Activated naive CD8-positive, alpha-beta T cell (primary cell): ENCODE measurements around the gene MDP1.

Experiments
- H3K27ac Mint-ChIP-seq: one replicate; pipeline ENCODE4 v1.8.0; 2021; ENCODE audit warnings: mixed read lengths
- H3K27me3 Mint-ChIP-seq: one replicate; pipeline ENCODE4 v1.8.0; 2021; ENCODE audit warnings: mixed read lengths
- H3K36me3 Mint-ChIP-seq: one replicate; pipeline ENCODE4 v1.8.0; 2021; ENCODE audit warnings: mixed read lengths
- H3K4me1 Mint-ChIP-seq: one replicate; pipeline ENCODE4 v1.8.0; 2021; ENCODE audit warnings: low read depth, mixed read lengths
- H3K4me3 Mint-ChIP-seq: one replicate; pipeline ENCODE4 v1.8.0; 2021; ENCODE audit warnings: mild to moderate bottlenecking, mixed read lengths
- H3K9me3 Mint-ChIP-seq: one replicate; pipeline ENCODE4 v1.8.0; 2021; ENCODE audit warnings: low read depth, mixed read lengths

The MDP1 gene

GRCh38 chr14:24177041-24177825, 38.6 kb downstream of the MDP1 start:
- Mint-ChIP-seq H3K27ac (peak overlapping the region; percentile 37), H3K27me3 (no peaks in the 10 kb centered on the region), H3K4me1 (peaks cover 10% of the 10 kb centered on the region), H3K9me3 (no peaks in the 10 kb centered on the region), H3K4me3 (no peak overlapping the region), H3K36me3 (no peaks in the 10 kb centered on the region)

- H3K36me3 Mint-ChIP-seq: no peaks in the 10 kb centered on the region
- peaks cover 11% of the 10 kb centered on the region for H3K4me1 Mint-ChIP-seq
Observed at GRCh38 chr14:24176599-24176998, 39.3 kb downstream of the MDP1 start.

GRCh38 chr14:24172871-24173281, 43.0 kb downstream of the MDP1 start:
- H3K4me3 Mint-ChIP-seq: peak overlapping the region; percentile 58
- H3K4me1 Mint-ChIP-seq: peaks cover 20% of the 10 kb centered on the region
- H3K27me3 Mint-ChIP-seq: no peaks in the 10 kb centered on the region
- H3K9me3 Mint-ChIP-seq: no peaks in the 10 kb centered on the region
- peaks cover 5% of the 10 kb centered on the region for H3K36me3 Mint-ChIP-seq
- peak overlapping the region; percentile 34 for H3K27ac Mint-ChIP-seq

More at GRCh38 chr14:24176599-24176998, 39.3 kb downstream of the MDP1 start:
- Mint-ChIP-seq H3K27me3 (no peaks in the 10 kb centered on the region), H3K4me3 (no peak overlapping the region), H3K9me3 (no peaks in the 10 kb centered on the region), H3K27ac (peak overlapping the region; percentile 37)

GRCh38 chr14:24172261-24172860, 43.5 kb downstream of the MDP1 start:
- peak overlapping the region; percentile 83 for H3K4me3 Mint-ChIP-seq
- peaks cover 24% of the 10 kb centered on the region for H3K4me1 Mint-ChIP-seq
- no peaks in the 10 kb centered on the region for H3K9me3 Mint-ChIP-seq
- H3K27me3 Mint-ChIP-seq: no peaks in the 10 kb centered on the region
- peaks cover 5% of the 10 kb centered on the region for H3K36me3 Mint-ChIP-seq
- peak overlapping the region; percentile 70 for H3K27ac Mint-ChIP-seq

- Mint-ChIP-seq H3K4me3 (peak within 1 kb of the TSS; percentile 83), H3K36me3 (peaks cover 5% of the 10 kb centered on the region), H3K27me3 (no peaks in the 10 kb centered on the region), H3K4me1 (peaks cover 25% of the 10 kb centered on the region), H3K27ac (peak within 1 kb of the TSS; percentile 70), H3K9me3 (no peaks in the 10 kb centered on the region)
Observed at GRCh38 chr14:24171422-24172260, 44.2 kb downstream of the MDP1 start, which contains the start of gene REC8. TSS of gene REC8 (plus strand) at chr14:24172080. CDS start at chr14:24172553, 473 bp downstream.

GRCh38 chr14:24167469-24168114, 48.3 kb downstream of the MDP1 start:
- no peaks in the 10 kb centered on the region for H3K27me3 Mint-ChIP-seq
- peak overlapping the region; percentile 79 for H3K27ac Mint-ChIP-seq
- no peaks in the 10 kb centered on the region for H3K9me3 Mint-ChIP-seq
- H3K4me3 Mint-ChIP-seq: no peak overlapping the region
- H3K36me3 Mint-ChIP-seq: peaks cover 11% of the 10 kb centered on the region
- peaks cover 47% of the 10 kb centered on the region for H3K4me1 Mint-ChIP-seq

GRCh38 chr14:24165785-24166184, 50.1 kb downstream of the MDP1 start:
- Mint-ChIP-seq H3K4me3 (no peak overlapping the region), H3K27ac (peak overlapping the region; percentile 34), H3K36me3 (peaks cover 18% of the 10 kb centered on the region), H3K4me1 (peaks cover 56% of the 10 kb centered on the region), H3K9me3 (no peaks in the 10 kb centered on the region), H3K27me3 (no peaks in the 10 kb centered on the region)

GRCh38 chr14:24164518-24164991, 51.3 kb downstream of the MDP1 start:
- Mint-ChIP-seq H3K4me3 (peak overlapping the region; percentile 65), H3K36me3 (peaks cover 18% of the 10 kb centered on the region), H3K27me3 (no peaks in the 10 kb centered on the region), H3K27ac (peak overlapping the region; percentile 100), H3K9me3 (no peaks in the 10 kb centered on the region), H3K4me1 (peaks cover 60% of the 10 kb centered on the region)
